HepG2 (cell line): Measurements from ENCODE around the gene PTAFR. TPM values are rescaled to one million over a fixed set of nuclear protein-coding genes. Genes with fewer than 3 reads are reported as not detected.

Source experiments
- CENPX ChIP-seq: sonication (generic); formaldehyde crosslinking; IDR thresholded peaks from 2 replicates; pipeline ENCODE4 v1.9.0; 2021; ENCODE audit warnings: mild to moderate bottlenecking, missing genetic modification reagents, moderate library complexity
- ETV5 ChIP-seq: IDR thresholded peaks from 2 replicates; pipeline ENCODE4 v1.6.1; 2018; ENCODE audit warnings: missing biosample characterization, missing genetic modification reagents, inconsistent platforms, borderline replicate concordance
- NR1H2 ChIP-seq: sonication (generic); formaldehyde crosslinking; IDR thresholded peaks from 2 replicates; pipeline ENCODE4 v1.8.1; 2022; ENCODE audit warnings: low read depth, missing genetic modification reagents, borderline replicate concordance
- PATZ1 ChIP-seq: sonication (generic); formaldehyde crosslinking; IDR thresholded peaks from 2 replicates; pipeline ENCODE4 v1.4.0; 2020; ENCODE audit warnings: missing genetic modification reagents
- PAXIP1 ChIP-seq: sonication (generic); formaldehyde crosslinking; conservative IDR thresholded peaks from 2 replicates; pipeline ENCODE4 v1.4.0; 2020; ENCODE audit warnings: mild to moderate bottlenecking, missing genetic modification reagents, moderate library complexity
- REST ChIP-seq, 2 experiments: IDR thresholded peaks; 2 replicates each; pipeline ENCODE4 v1.6.1; 2011 to 2012; ENCODE audit warnings: low read length in 2 of 2, borderline replicate concordance in 1 of 2, low read depth in 1 of 2, mild to moderate bottlenecking in 1 of 2, moderate library complexity in 1 of 2
- RFX1 ChIP-seq: fragments of 450-650 bp; IDR thresholded peaks from 2 replicates; pipeline ENCODE4 v1.6.1; 2017
- RXRA ChIP-seq: sonication (generic); formaldehyde crosslinking; IDR thresholded peaks from 2 replicates; pipeline ENCODE4 v1.5.1; 2020; ENCODE audit warnings: missing genetic modification reagents
- ZNF414 ChIP-seq: sonication (generic); formaldehyde crosslinking; IDR thresholded peaks from 2 replicates; pipeline ENCODE4 v1.5.0; 2020; ENCODE audit warnings: missing genetic modification reagents
- ZNF687 ChIP-seq: sonication (generic); formaldehyde crosslinking; IDR thresholded peaks from 2 replicates; pipeline ENCODE4 v1.5.1; 2020; ENCODE audit warnings: mild to moderate bottlenecking, missing genetic modification reagents, moderate library complexity
- ZNF713 ChIP-seq: sonication (generic); formaldehyde crosslinking; IDR thresholded peaks from 2 replicates; pipeline ENCODE4 v1.4.0; 2020; ENCODE audit warnings: mild to moderate bottlenecking, missing genetic modification reagents
- polyA plus RNA-seq, 8 experiments: library from polyadenylated mRNA; depleted of rRNA in 3 of 8; stranded (reverse) in 7 of 8; unstranded in 1 of 8; fragments of >200 nt; fragmentation: Illumina TruSeq in 4 of 8; extraction: Trizol in 4 of 8; gene quantifications; 2 replicates each; pipeline versions ENCODE4 v1.2.1 to v1.2.3, GENCODE V29; 2011 to 2016; ENCODE audit warnings: low read depth in 4 of 8, missing spikeins in 1 of 8, mixed read lengths in 1 of 8; ENCODE audit not compliant: insufficient read depth in 1 of 8
- total RNA-seq, 5 experiments: library from RNA; depleted of rRNA; stranded (reverse); fragments of >200 nt; fragmentation: Illumina TruSeq; extraction: Trizol; gene quantifications; 2 replicates each; pipeline ENCODE4 v1.2.3, GENCODE V29; 2016; ENCODE audit warnings: low read depth in 1 of 5

PTAFR gene
- total and polyA plus RNA-seq, 2 of the 13 experiments (the other 11 are each of a cell fraction or from before 2014, with no cell fraction given): 0.27 to 24.0 TPM

- TF ChIP-seq ZNF687 (CRISPR knock-in tag): peak; percentile 64
- no peak for TF ChIP-seq RFX1
- TF ChIP-seq ZNF414: no peak
- TF ChIP-seq PATZ1: peak; percentile 50; the same call in 1 of the 2 replicates
- no peak for TF ChIP-seq CENPX (CRISPR knock-in tag)
- 0 out of 2 replicates have a peak, but pooled peaks have one; percentile 22 for TF ChIP-seq PAXIP1 (CRISPR knock-in tag)
- peak; percentile 40; the same call in 1 of the 2 replicates for TF ChIP-seq ETV5 (CRISPR knock-in tag)
- no peak for TF ChIP-seq NR1H2 (CRISPR knock-in tag)
- no peak for TF ChIP-seq REST (IDR thresholded peaks at IDR 0.05; ENCODE audit: borderline replicate concordance in 1 of 2, low read depth in 1 of 2, low read length in 2 of 2)
- no peak for TF ChIP-seq ZNF713 (CRISPR knock-in tag)
- TF ChIP-seq RXRA: peak; percentile 67
Observed at GRCh38 chr1:28193701-28194161, 17.2 kb upstream of the PTAFR start (continued).
